Right cardiac atrium (tissue), 5 donors: ENCODE results near the gene GRID2. TPM values are rescaled to one million over a fixed set of nuclear protein-coding genes. Genes with fewer than 3 reads are reported as not detected.
A peak's percentile ranks its signal among the peaks of the same experiment; 100 is the strongest.

Experiments used
- ATAC-seq, 2 donors: fragments of 200-7000 bp; cut with Tn5 transposase; one replicate each; pipeline versions ENCODE4 v1.8.0 to v1.9.1; 2020; ENCODE audit warnings: moderate library complexity in 2 of 2, mild to moderate bottlenecking in 1 of 2
- DNase-seq, 3 donors: peaks; one replicate each; pipeline ENCODE4 v3.0.0-alpha.2; 2020
- H3K27ac ChIP-seq: one replicate; pipeline ENCODE4 v1.5.1; 2013; ENCODE audit warnings: mild to moderate bottlenecking, low read length, control low read depth, moderate library complexity
- H3K27me3 ChIP-seq: one replicate; pipeline ENCODE4 v1.6.1; 2013; ENCODE audit not compliant: control insufficient read depth, insufficient read depth
- H3K4me1 ChIP-seq: one replicate; pipeline ENCODE4 v1.6.1; 2013; ENCODE audit warnings: low read length; ENCODE audit not compliant: control insufficient read depth, insufficient read depth
- H3K4me3 ChIP-seq: one replicate; pipeline ENCODE4 v1.5.1; 2013; ENCODE audit warnings: low read length, control low read depth
- H3K9me3 ChIP-seq: one replicate; pipeline ENCODE4 v1.6.1; 2013; ENCODE audit warnings: low read length; ENCODE audit not compliant: control insufficient read depth
- WGBS: extraction: QIAGEN DNeasy Blood & Tissue Kit; methylation state at CpG from one replicate; pipeline ENCODE4 v1.1.7; 2013; 5-methylcytosine and 5-hydroxymethylcytosine counted together
- intact Hi-C, 4 donors: fragments of 100-400 bp; cut with DNase I; formaldehyde crosslinking; loops; one replicate each; pipeline versions ENCODE4 v1.11.0 to v1.14.0; 2022 to 2023
- polyA plus RNA-seq: library from polyadenylated mRNA; stranded (reverse); fragments of 200-250 nt; gene quantifications from one replicate; pipeline ENCODE4 v1.2.3, GENCODE V29; 2013
- total RNA-seq, 4 donors: library from RNA; stranded (reverse); fragmentation: NEBNext Ultra II Directional; extraction: Animal tissue kit (Norgen Biotek cat#: 25700); gene quantifications; one replicate each; pipeline ENCODE4 v1.2.1, GENCODE V29; 2021
- donor health status: healthy with polysubstance abuse.
- donor health status: DM: no; HTN: yes; CAD: no.
- donor health status: DM: no; HTN: no; CAD: no.
- donor health status: DM: no; HTN: yes; CAD: no; lungs with severe emphysema.
- donor health status: DM: yes; HTN: yes; CAD: no.

Gene GRID2
- total and polyA plus RNA-seq, 5 donors: 0.09 to 1.0 (median 0.47) TPM

- Histone ChIP-seq H3K9me3 (no peaks in the 10 kb centered on the region), H3K4me1 (no peaks in the 10 kb centered on the region), H3K27me3 (no peaks in the 10 kb centered on the region), H3K4me3 (no peak overlapping the region), H3K27ac (no peak overlapping the region)
- no peak for ATAC-seq
- no peak for DNase-seq
- intact Hi-C loops: no loop called here
- 87% methylated on average over 7 of the region's 7 CpGs for WGBS
These were observed 1427.0 kb downstream of the GRID2 start for GRCh38 chr4:93730760-93731159.

GRCh38 chr4:93731456-93731855 lies 1427.7 kb downstream of the GRID2 start:
- Histone ChIP-seq H3K4me1 (no peaks in the 10 kb centered on the region), H3K27ac (no peak overlapping the region), H3K27me3 (no peaks in the 10 kb centered on the region), H3K4me3 (no peak overlapping the region), H3K9me3 (no peaks in the 10 kb centered on the region)
- intact Hi-C loops: no loop called here
- DNase-seq (peak in 1 of 3 donors; percentile 14), ATAC-seq (no peak)
- 46% methylated on average over 1 of the region's 1 CpG for WGBS

- Histone ChIP-seq H3K27me3 (no peaks in the 10 kb centered on the region), H3K9me3 (no peaks in the 10 kb centered on the region), H3K4me1 (no peaks in the 10 kb centered on the region), H3K27ac (no peak overlapping the region), H3K4me3 (no peak overlapping the region)
- ATAC-seq (no peak), DNase-seq (no peak)
- WGBS: 67% methylated on average over 1 of the region's 1 CpG
- intact Hi-C loops: no loop called here
These were observed 1428.7 kb downstream of the GRID2 start for GRCh38 chr4:93732509-93732908.

- DNase-seq (no peak), ATAC-seq (no peak)
- no peak overlapping the region for H3K4me3 ChIP-seq
- no peaks in the 10 kb centered on the region for H3K4me1 ChIP-seq
- intact Hi-C loops: no loop called here
- no peaks in the 10 kb centered on the region for H3K9me3 ChIP-seq
- H3K27ac ChIP-seq: no peak overlapping the region
- H3K27me3 ChIP-seq: no peaks in the 10 kb centered on the region
These were observed 1437.1 kb downstream of the GRID2 start for GRCh38 chr4:93740890-93741289.

GRCh38 chr4:93743022-93743421 lies 1439.3 kb downstream of the GRID2 start:
- intact Hi-C loops: no loop called here
- no peaks in the 10 kb centered on the region for H3K27me3 ChIP-seq
- no peaks in the 10 kb centered on the region for H3K9me3 ChIP-seq
- H3K27ac ChIP-seq: no peak overlapping the region
- 84% methylated on average over 2 of the region's 2 CpGs for WGBS
- ATAC-seq (no peak), DNase-seq (no peak)
- no peaks in the 10 kb centered on the region for H3K4me1 ChIP-seq
- no peak overlapping the region for H3K4me3 ChIP-seq

GRCh38 chr4:93743635-93744034 lies 1439.9 kb downstream of the GRID2 start:
- no peaks in the 10 kb centered on the region for H3K9me3 ChIP-seq
- H3K27me3 ChIP-seq: no peaks in the 10 kb centered on the region
- 92% methylated on average over 1 of the region's 1 CpG for WGBS
- ATAC-seq: no peak
- no peak overlapping the region for H3K27ac ChIP-seq
- H3K4me1 ChIP-seq: no peaks in the 10 kb centered on the region
- DNase-seq: no peak
- intact Hi-C loops: no loop called here
- no peak overlapping the region for H3K4me3 ChIP-seq

- no peaks in the 10 kb centered on the region for H3K9me3 ChIP-seq
- peaks cover 1% of the 10 kb centered on the region for H3K4me1 ChIP-seq
- DNase-seq: no peak
- no peaks in the 10 kb centered on the region for H3K27me3 ChIP-seq
- H3K4me3 ChIP-seq: no peak overlapping the region
- no peak overlapping the region for H3K27ac ChIP-seq
- intact Hi-C loops: no loop called here
- WGBS: 40% methylated on average over 2 of the region's 2 CpGs
- ATAC-seq: no peak
These were observed 1441.2 kb downstream of the GRID2 start for GRCh38 chr4:93744961-93745360.

GRCh38 chr4:93746031-93746430 lies 1442.3 kb downstream of the GRID2 start:
- DNase-seq: no peak
- no peak for ATAC-seq
- Histone ChIP-seq H3K4me3 (no peak overlapping the region), H3K4me1 (peaks cover 1% of the 10 kb centered on the region), H3K27me3 (no peaks in the 10 kb centered on the region), H3K9me3 (no peaks in the 10 kb centered on the region), H3K27ac (no peak overlapping the region)
- intact Hi-C loops: no loop called here

- DNase-seq (no peak), ATAC-seq (no peak)
- Histone ChIP-seq H3K27me3 (no peaks in the 10 kb centered on the region), H3K27ac (no peak overlapping the region), H3K4me1 (peaks cover 1% of the 10 kb centered on the region), H3K9me3 (no peaks in the 10 kb centered on the region), H3K4me3 (no peak overlapping the region)
- WGBS: 35% methylated on average over 2 of the region's 2 CpGs
- intact Hi-C loops: no loop called here
These were observed 1443.5 kb downstream of the GRID2 start for GRCh38 chr4:93747220-93747619.

- WGBS: 73% methylated on average over 6 of the region's 6 CpGs
- Histone ChIP-seq H3K4me3 (no peak overlapping the region), H3K27me3 (no peaks in the 10 kb centered on the region), H3K9me3 (no peaks in the 10 kb centered on the region), H3K27ac (no peak overlapping the region), H3K4me1 (peaks cover 1% of the 10 kb centered on the region)
- ATAC-seq: no peak
- intact Hi-C loops: no loop called here
- no peak for DNase-seq
These were observed 1444.9 kb downstream of the GRID2 start for GRCh38 chr4:93748373-93749291.

- 82% methylated on average over 3 of the region's 3 CpGs for WGBS
- Histone ChIP-seq H3K27ac (no peak overlapping the region), H3K27me3 (no peaks in the 10 kb centered on the region), H3K4me3 (no peak overlapping the region), H3K4me1 (peaks cover 1% of the 10 kb centered on the region), H3K9me3 (no peaks in the 10 kb centered on the region)
- intact Hi-C loops: no loop called here
- ATAC-seq (no peak), DNase-seq (no peak)
These were observed 1445.6 kb downstream of the GRID2 start for GRCh38 chr4:93749292-93749761.
